ENCODE results near the gene SLC12A7. TPM values are rescaled to one million over a fixed set of nuclear protein-coding genes. Genes with fewer than 3 reads are reported as not detected.

Gene SLC12A7
- total and polyA plus RNA-seq, 9 of the 15 experiments (the other 6 are each of a cell fraction or from before 2014, with no cell fraction given), result 0.01 to 3.1 (median 0.56) TPM

DNA sequence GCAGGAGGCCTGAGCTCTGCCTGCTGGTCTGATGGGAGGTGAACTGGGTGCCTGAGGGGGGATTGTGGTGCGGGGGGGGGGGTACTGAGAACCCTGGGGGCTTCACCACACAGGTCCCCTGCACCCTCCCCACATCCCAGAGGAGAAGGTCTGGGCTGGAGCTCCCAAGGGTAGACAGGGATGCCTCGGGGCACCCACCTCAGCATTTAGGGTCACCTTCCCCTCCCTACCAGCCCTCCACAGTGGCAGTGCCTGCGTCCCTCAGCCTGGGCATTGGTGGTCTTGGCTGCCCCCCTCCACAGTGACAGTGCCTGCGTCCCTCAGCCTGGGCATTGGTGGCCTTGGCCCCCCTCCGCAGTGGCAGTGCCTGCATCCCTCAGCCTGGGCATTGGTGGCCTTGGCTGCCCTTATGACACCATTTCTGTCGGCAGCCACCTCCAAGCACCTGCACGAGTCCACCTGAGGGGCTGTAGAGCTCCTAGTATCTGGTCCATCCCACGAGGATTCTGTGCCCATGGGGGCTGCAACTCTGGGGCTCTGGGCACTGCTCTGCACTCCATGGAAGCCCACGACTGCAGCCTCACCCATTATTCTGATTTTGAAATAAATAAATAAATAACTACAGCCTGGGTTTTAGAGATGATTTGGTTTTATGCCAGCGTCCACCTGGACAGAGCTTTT lies 81.8 kb downstream of the SLC12A7 start:
- BruUV-seq (replicated peaks), result no TSS peak
- 4% methylated on average over 9 of the region's 10 CpGs for WGBS (ENCODE audit: insufficient coverage, low coverage, missing lambda C conversion rate)
- H4K20me1 ChIP-seq (replicated peaks; ENCODE audit: control insufficient read depth, insufficient read depth, low read length), result peaks cover 15% of the 10 kb centered on the region
- ChIA-PET CTCF (ENCODE audit: low intra/inter-chr PET ratio) (no interaction called here), POLR2A (interaction anchor here (0.7 kb wide), 2 partner anchors 12 to 630 kb away, joined by 4 read pairs; no protein-coding TSS in a partner anchor)
- DNase-seq (ENCODE audit: extremely low read depth in 1 of 4, low spot score in 3 of 4) (no peak), ATAC-seq (no peak), FAIRE-seq (no peak)
- H3K4me2 ChIP-seq (ENCODE audit: insufficient read depth, low read length), result no peak overlapping the region
- in situ Hi-C loops (cut with MboI) (loop anchor here (10.0 kb wide), 1 partner anchor 115 kb away; no protein-coding TSS in a partner anchor), intact Hi-C loops (cut with micrococcal nuclease) (no loop called here)
- H3K9me1 ChIP-seq (ENCODE audit: control insufficient read depth, insufficient read depth, low read length), result no peaks in the 10 kb centered on the region
- H3K4me3 ChIP-seq, result no peak overlapping the region
- peaks cover 0 to 14% of the 10 kb centered on the region in 2 experiments; a peak in 2 of 5 replicates for H3K4me1 ChIP-seq (replicated peaks in 1 of 2; ENCODE audit: control insufficient read depth in 2 of 2, insufficient read depth in 2 of 2, low read length in 2 of 2)
- H3K27ac ChIP-seq (ENCODE audit: extremely low read depth, low read depth, low read length), result no peak overlapping the region
- H3K9me3 ChIP-seq (replicated peaks; ENCODE audit: control insufficient read depth, insufficient read depth, low read depth, low read length), result no peaks in the 10 kb centered on the region
- H3K36me3 ChIP-seq (ENCODE audit: control insufficient read depth, insufficient read depth, low read length), result no peaks in the 10 kb centered on the region
- H3K79me2 ChIP-seq (ENCODE audit: control insufficient read depth, insufficient read depth, low read length), result no peaks in the 10 kb centered on the region
- H3K9ac ChIP-seq (ENCODE audit: insufficient read depth in 1 of 2, low read depth in 2 of 2, low read length in 2 of 2), result no peak overlapping the region; a peak in 1 of 4 replicates
- H3K27me3 ChIP-seq (ENCODE audit: control insufficient read depth in 2 of 2, insufficient read depth in 2 of 2, low read length in 2 of 2), result peaks cover 32 to 82% of the 10 kb centered on the region in 2 experiments; a peak in 4 of 5 replicates
- no peak overlapping the region for H2AFZ ChIP-seq (ENCODE audit: low read depth, low read length)
- TF ChIP-seq, protein P1, sequence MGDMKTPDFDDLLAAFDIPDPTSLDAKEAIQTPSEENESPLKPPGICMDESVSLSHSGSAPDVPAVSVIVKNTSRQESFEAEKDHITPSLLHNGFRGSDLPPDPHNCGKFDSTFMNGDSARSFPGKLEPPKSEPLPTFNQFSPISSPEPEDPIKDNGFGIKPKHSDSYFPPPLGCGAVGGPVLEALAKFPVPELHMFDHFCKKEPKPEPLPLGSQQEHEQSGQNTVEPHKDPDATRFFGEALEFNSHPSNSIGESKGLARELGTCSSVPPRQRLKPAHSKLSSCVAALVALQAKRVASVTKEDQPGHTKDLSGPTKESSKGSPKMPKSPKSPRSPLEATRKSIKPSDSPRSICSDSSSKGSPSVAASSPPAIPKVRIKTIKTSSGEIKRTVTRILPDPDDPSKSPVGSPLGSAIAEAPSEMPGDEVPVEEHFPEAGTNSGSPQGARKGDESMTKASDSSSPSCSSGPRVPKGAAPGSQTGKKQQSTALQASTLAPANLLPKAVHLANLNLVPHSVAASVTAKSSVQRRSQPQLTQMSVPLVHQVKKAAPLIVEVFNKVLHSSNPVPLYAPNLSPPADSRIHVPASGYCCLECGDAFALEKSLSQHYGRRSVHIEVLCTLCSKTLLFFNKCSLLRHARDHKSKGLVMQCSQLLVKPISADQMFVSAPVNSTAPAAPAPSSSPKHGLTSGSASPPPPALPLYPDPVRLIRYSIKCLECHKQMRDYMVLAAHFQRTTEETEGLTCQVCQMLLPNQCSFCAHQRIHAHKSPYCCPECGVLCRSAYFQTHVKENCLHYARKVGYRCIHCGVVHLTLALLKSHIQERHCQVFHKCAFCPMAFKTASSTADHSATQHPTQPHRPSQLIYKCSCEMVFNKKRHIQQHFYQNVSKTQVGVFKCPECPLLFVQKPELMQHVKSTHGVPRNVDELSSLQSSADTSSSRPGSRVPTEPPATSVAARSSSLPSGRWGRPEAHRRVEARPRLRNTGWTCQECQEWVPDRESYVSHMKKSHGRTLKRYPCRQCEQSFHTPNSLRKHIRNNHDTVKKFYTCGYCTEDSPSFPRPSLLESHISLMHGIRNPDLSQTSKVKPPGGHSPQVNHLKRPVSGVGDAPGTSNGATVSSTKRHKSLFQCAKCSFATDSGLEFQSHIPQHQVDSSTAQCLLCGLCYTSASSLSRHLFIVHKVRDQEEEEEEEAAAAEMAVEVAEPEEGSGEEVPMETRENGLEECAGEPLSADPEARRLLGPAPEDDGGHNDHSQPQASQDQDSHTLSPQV (IDR thresholded peaks at IDR 0.05), result no peak
- TF ChIP-seq NBN (IDR thresholded peaks at IDR 0.05; ENCODE audit: low read depth) (no peak), CBX2 (IDR thresholded peaks at IDR 0.05; ENCODE audit: insufficient read depth, low read length, poor library complexity, severe bottlenecking) (no peak), DPF2 (IDR thresholded peaks at IDR 0.05) (no peak), ARID1B (IDR thresholded peaks at IDR 0.05) (no peak), SIN3A (IDR thresholded peaks at IDR 0.05; ENCODE audit: borderline replicate concordance in 2 of 2, control insufficient read depth in 1 of 2, low read depth in 2 of 2, low read length in 2 of 2) (no peak), ZNF707 (CRISPR knock-in tag; conservative IDR thresholded peaks at IDR 0.05) (no peak), STAT6 (CRISPR knock-in tag; IDR thresholded peaks at IDR 0.05) (no peak), ZNF76 (CRISPR knock-in tag; IDR thresholded peaks at IDR 0.05; ENCODE audit: borderline replicate concordance) (no peak), PPARD (CRISPR knock-in tag; IDR thresholded peaks at IDR 0.05) (no peak), NR2C1 (IDR thresholded peaks at IDR 0.05) (no peak), NR2C1 (tag; IDR thresholded peaks at IDR 0.05) (no peak), TCF7 (IDR thresholded peaks at IDR 0.05; ENCODE audit: borderline replicate concordance) (no peak), EP300 (IDR thresholded peaks at IDR 0.05; ENCODE audit: low read length) (no peak), SP2 (IDR thresholded peaks at IDR 0.05; ENCODE audit: extremely low read depth, low read depth, low read length, poor library complexity, severe bottlenecking) (no peak), TFAM (CRISPR knock-in tag; conservative IDR thresholded peaks at IDR 0.05) (no peak), BMI1 (IDR thresholded peaks at IDR 0.05; ENCODE audit: low read length) (no peak)

All from K562 (cell line).